Dendritic cell treated with granulocyte-macrophage colony-stimulating factor and Interleukin-4, amounts not matched to agents 40 ng/mL and 50 ng/mL, for 4 days (primary cell): Measurements from ENCODE around the gene ST3GAL3.
A peak's percentile ranks its signal among the peaks of the same experiment; 100 is the strongest.
"Not testable (repeated sequence)": the region's sequence is repeated elsewhere in the genome, so short reads cannot be mapped to it uniquely, and the experiment has no call there.

Experiments
- H3K27ac Mint-ChIP-seq: one replicate; pipeline ENCODE4 v1.8.0; 2022; ENCODE audit warnings: mild to moderate bottlenecking, mixed read lengths
- H3K27me3 Mint-ChIP-seq: one replicate; pipeline ENCODE4 v1.8.0; 2022; ENCODE audit warnings: mild to moderate bottlenecking, mixed read lengths
- H3K36me3 Mint-ChIP-seq: one replicate; pipeline ENCODE4 v1.8.0; 2022; ENCODE audit warnings: low read depth, mixed read lengths
- H3K4me1 Mint-ChIP-seq: one replicate; pipeline ENCODE4 v1.8.0; 2022; ENCODE audit warnings: low read depth, mixed read lengths
- H3K4me3 Mint-ChIP-seq: one replicate; pipeline ENCODE4 v1.8.0; 2022; ENCODE audit warnings: mild to moderate bottlenecking, moderate library complexity, mixed read lengths
- H3K9me3 Mint-ChIP-seq: one replicate; pipeline ENCODE4 v1.8.0; 2022; ENCODE audit warnings: mixed read lengths
- intact Hi-C: fragments of 100-400 bp; cut with micrococcal nuclease; formaldehyde crosslinking; loops from one replicate; pipeline ENCODE4 v1.15.0; 2022

Gene ST3GAL3

GRCh38 chr1:43817304-43817939 lies 110.1 kb downstream of the ST3GAL3 start:
- Mint-ChIP-seq H3K36me3 (peaks cover 22% of the 10 kb centered on the region), H3K27me3 (no peaks in the 10 kb centered on the region), H3K9me3 (peaks cover 14% of the 10 kb centered on the region), H3K4me1 (peaks cover 55% of the 10 kb centered on the region), H3K4me3 (no peak overlapping the region), H3K27ac (no peak overlapping the region)
- intact Hi-C loops: no loop called here

- Mint-ChIP-seq H3K27me3 (no peaks in the 10 kb centered on the region), H3K27ac (no peak overlapping the region), H3K4me1 (peaks cover 54% of the 10 kb centered on the region), H3K9me3 (peaks cover 14% of the 10 kb centered on the region), H3K4me3 (no peak overlapping the region), H3K36me3 (peaks cover 22% of the 10 kb centered on the region)
- intact Hi-C loops: no loop called here
These were observed 111.4 kb downstream of the ST3GAL3 start for GRCh38 chr1:43818691-43819090.

- intact Hi-C loops: no loop called here
- H3K9me3 Mint-ChIP-seq: peaks cover 14% of the 10 kb centered on the region
- peaks cover 54% of the 10 kb centered on the region for H3K4me1 Mint-ChIP-seq
- H3K4me3 Mint-ChIP-seq: no peak overlapping the region
- H3K27me3 Mint-ChIP-seq: no peaks in the 10 kb centered on the region
- H3K27ac Mint-ChIP-seq: no peak overlapping the region
- H3K36me3 Mint-ChIP-seq: peaks cover 22% of the 10 kb centered on the region
These were observed 112.0 kb downstream of the ST3GAL3 start for GRCh38 chr1:43819357-43819756.

- Mint-ChIP-seq H3K27me3 (no peaks in the 10 kb centered on the region), H3K4me3 (no peak overlapping the region), H3K27ac (no peak overlapping the region), H3K36me3 (peaks cover 6% of the 10 kb centered on the region), H3K4me1 (peaks cover 34% of the 10 kb centered on the region), H3K9me3 (peaks cover 14% of the 10 kb centered on the region)
- intact Hi-C loops: no loop called here
These were observed 114.1 kb downstream of the ST3GAL3 start for GRCh38 chr1:43821471-43821870.

- H3K4me1 Mint-ChIP-seq: peaks cover 31% of the 10 kb centered on the region
- peaks cover 6% of the 10 kb centered on the region for H3K36me3 Mint-ChIP-seq
- no peaks in the 10 kb centered on the region for H3K27me3 Mint-ChIP-seq
- no peak overlapping the region for H3K27ac Mint-ChIP-seq
- peaks cover 13% of the 10 kb centered on the region for H3K9me3 Mint-ChIP-seq
- H3K4me3 Mint-ChIP-seq: no peak overlapping the region
- intact Hi-C loops: no loop called here
These were observed 114.8 kb downstream of the ST3GAL3 start for GRCh38 chr1:43822040-43822690.

- no peaks in the 10 kb centered on the region for H3K9me3 Mint-ChIP-seq
- H3K27me3 Mint-ChIP-seq: no peaks in the 10 kb centered on the region
- H3K36me3 Mint-ChIP-seq: no peaks in the 10 kb centered on the region
- no peak overlapping the region for H3K4me3 Mint-ChIP-seq
- H3K27ac Mint-ChIP-seq: no peak overlapping the region
- H3K4me1 Mint-ChIP-seq: peaks cover 30% of the 10 kb centered on the region
- intact Hi-C loops: no loop called here
These were observed 117.5 kb downstream of the ST3GAL3 start for GRCh38 chr1:43824795-43825194.

- Mint-ChIP-seq H3K27me3 (no peaks in the 10 kb centered on the region), H3K36me3 (no peaks in the 10 kb centered on the region), H3K27ac (no peak overlapping the region), H3K9me3 (no peaks in the 10 kb centered on the region), H3K4me1 (peaks cover 51% of the 10 kb centered on the region), H3K4me3 (no peak overlapping the region)
- intact Hi-C loops: no loop called here
These were observed 121.2 kb downstream of the ST3GAL3 start for GRCh38 chr1:43828574-43828973.

- no peak overlapping the region for H3K27ac Mint-ChIP-seq
- H3K9me3 Mint-ChIP-seq: no peaks in the 10 kb centered on the region
- H3K4me1 Mint-ChIP-seq: peaks cover 66% of the 10 kb centered on the region
- H3K36me3 Mint-ChIP-seq: no peaks in the 10 kb centered on the region
- intact Hi-C loops: loop anchor here (5.0 kb wide), 1 partner anchor 59 kb away; no protein-coding TSS in a partner anchor
- no peak overlapping the region for H3K4me3 Mint-ChIP-seq
- H3K27me3 Mint-ChIP-seq: no peaks in the 10 kb centered on the region
These were observed 123.5 kb downstream of the ST3GAL3 start for GRCh38 chr1:43830802-43831201.

GRCh38 chr1:43831851-43832250 lies 124.5 kb downstream of the ST3GAL3 start:
- Mint-ChIP-seq H3K36me3 (no peaks in the 10 kb centered on the region), H3K9me3 (no peaks in the 10 kb centered on the region), H3K27me3 (no peaks in the 10 kb centered on the region), H3K27ac (peak overlapping the region; percentile 72), H3K4me1 (peaks cover 72% of the 10 kb centered on the region), H3K4me3 (peak overlapping the region; percentile 58)
- intact Hi-C loops: loop anchor here (5.0 kb wide), 1 partner anchor 60 kb away; no protein-coding TSS in a partner anchor

- H3K36me3 Mint-ChIP-seq: no peaks in the 10 kb centered on the region
- no peaks in the 10 kb centered on the region for H3K9me3 Mint-ChIP-seq
- peak overlapping the region; percentile 58 for H3K4me3 Mint-ChIP-seq
- intact Hi-C loops: loop anchor here (5.0 kb wide), 1 partner anchor 60 kb away; no protein-coding TSS in a partner anchor
- peaks cover 74% of the 10 kb centered on the region for H3K4me1 Mint-ChIP-seq
- peak overlapping the region; percentile 72 for H3K27ac Mint-ChIP-seq
- no peaks in the 10 kb centered on the region for H3K27me3 Mint-ChIP-seq
These were observed 124.9 kb downstream of the ST3GAL3 start for GRCh38 chr1:43832255-43832654.

- no peaks in the 10 kb centered on the region for H3K27me3 Mint-ChIP-seq
- no peak overlapping the region for H3K4me3 Mint-ChIP-seq
- no peaks in the 10 kb centered on the region for H3K9me3 Mint-ChIP-seq
- peaks cover 79% of the 10 kb centered on the region for H3K4me1 Mint-ChIP-seq
- H3K27ac Mint-ChIP-seq: peak overlapping the region; percentile 88
- intact Hi-C loops: loop anchor here (5.0 kb wide), 1 partner anchor 61 kb away; no protein-coding TSS in a partner anchor
- no peaks in the 10 kb centered on the region for H3K36me3 Mint-ChIP-seq
These were observed 125.7 kb downstream of the ST3GAL3 start for GRCh38 chr1:43832998-43833397.

GRCh38 chr1:43833902-43834279 lies 126.6 kb downstream of the ST3GAL3 start:
- Mint-ChIP-seq H3K4me1 (peaks cover 83% of the 10 kb centered on the region), H3K4me3 (peak overlapping the region; percentile 68), H3K27ac (peak overlapping the region; percentile 88)
- not testable (repeated sequence) for H3K36me3 Mint-ChIP-seq, H3K9me3 Mint-ChIP-seq, H3K27me3 Mint-ChIP-seq
- intact Hi-C loops: loop anchor here (5.0 kb wide), 1 partner anchor 62 kb away; no protein-coding TSS in a partner anchor

- H3K4me1 Mint-ChIP-seq: peaks cover 80% of the 10 kb centered on the region
- peak overlapping the region; percentile 68 for H3K4me3 Mint-ChIP-seq
- intact Hi-C loops: loop anchor here (5.0 kb wide), 1 partner anchor 62 kb away; no protein-coding TSS in a partner anchor
- peak overlapping the region; percentile 88 for H3K27ac Mint-ChIP-seq
- no peaks in the 10 kb centered on the region for H3K36me3 Mint-ChIP-seq
- no peaks in the 10 kb centered on the region for H3K9me3 Mint-ChIP-seq
- no peaks in the 10 kb centered on the region for H3K27me3 Mint-ChIP-seq
These were observed 127.1 kb downstream of the ST3GAL3 start for GRCh38 chr1:43834280-43835081.
